Activated T-helper 9 cell treated with anti-CD3 and anti-CD28 coated beads, Interleukin-2, amount 50 U/mL, for 16 hours (primary cell): Measurements from ENCODE around the gene RO60.

Experiments used
- DNase-seq: peaks from one replicate; pipeline ENCODE4 v3.0.0-alpha.2; 2020; ENCODE audit warnings: low read depth

RO60 gene

DNA sequence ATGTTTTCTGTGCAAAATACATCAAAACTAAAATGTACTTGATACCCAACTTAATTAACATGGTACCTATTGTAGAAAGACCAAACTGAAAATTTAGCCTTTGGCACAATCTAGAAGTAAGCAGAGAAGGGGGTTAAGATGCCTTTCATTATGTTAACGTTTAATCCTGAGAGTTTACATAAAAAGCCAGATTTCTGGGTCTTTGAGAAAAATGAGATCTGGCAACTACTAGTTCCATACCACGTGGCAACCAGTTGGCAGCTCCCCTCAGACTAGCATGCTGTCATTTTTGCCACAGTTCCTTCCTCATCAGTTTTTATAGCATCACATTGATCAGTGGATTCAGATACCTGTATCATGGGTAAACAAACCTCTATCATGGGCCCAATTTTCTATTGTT lies 1.5 kb downstream of the RO60 start:
- no peak for DNase-seq

- DNase-seq, result no peak
These were observed 3.5 kb downstream of the RO60 start for GRCh38 chr1:193062698-193063463.

GRCh38 chr1:193065954-193066353 lies 6.5 kb downstream of the RO60 start:
- DNase-seq, result no peak

DNA sequence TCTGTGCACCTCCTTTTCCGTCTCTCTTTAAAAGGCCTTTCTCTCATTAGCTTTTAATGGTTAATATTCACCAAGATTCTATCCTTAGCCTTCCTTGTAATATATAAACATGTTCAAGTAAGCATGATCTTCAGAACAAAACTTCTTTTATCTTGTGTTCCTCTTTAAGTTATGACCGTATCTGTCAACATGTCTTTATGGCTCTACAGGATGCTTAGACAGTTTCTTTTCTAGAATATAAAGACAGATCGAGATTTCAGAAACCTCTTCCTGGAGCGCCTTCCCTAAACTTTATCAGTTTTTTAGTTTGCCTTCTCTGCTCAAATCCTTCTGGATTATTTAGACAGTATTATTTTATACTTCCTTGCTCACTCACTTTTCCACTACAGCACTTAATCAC lies 7.2 kb downstream of the RO60 start:
- no peak for DNase-seq

DNA sequence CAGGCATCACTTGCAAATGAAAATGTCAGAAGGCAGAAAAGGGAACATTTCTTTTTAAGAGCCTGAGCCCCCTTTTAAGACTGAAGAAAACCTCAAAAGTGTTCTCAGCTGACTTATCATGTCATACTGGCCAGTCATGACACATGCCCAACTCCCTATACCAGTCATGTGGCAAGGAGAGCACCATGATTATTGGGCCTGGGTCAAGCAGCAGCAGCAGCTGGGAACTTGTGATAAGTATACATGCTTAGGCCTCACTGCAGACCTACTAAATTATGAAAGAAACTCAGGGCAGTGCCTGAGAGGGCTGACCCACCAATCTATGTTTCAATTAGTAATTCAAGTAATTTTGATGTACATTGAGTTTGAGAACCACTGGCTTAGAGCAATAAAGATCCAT lies 8.6 kb downstream of the RO60 start:
- DNase-seq, result no peak

- no peak for DNase-seq
These were observed 10.5 kb downstream of the RO60 start for GRCh38 chr1:193069748-193070385.

GRCh38 chr1:193070386-193070753 lies 11.0 kb downstream of the RO60 start:
- no peak for DNase-seq

DNA sequence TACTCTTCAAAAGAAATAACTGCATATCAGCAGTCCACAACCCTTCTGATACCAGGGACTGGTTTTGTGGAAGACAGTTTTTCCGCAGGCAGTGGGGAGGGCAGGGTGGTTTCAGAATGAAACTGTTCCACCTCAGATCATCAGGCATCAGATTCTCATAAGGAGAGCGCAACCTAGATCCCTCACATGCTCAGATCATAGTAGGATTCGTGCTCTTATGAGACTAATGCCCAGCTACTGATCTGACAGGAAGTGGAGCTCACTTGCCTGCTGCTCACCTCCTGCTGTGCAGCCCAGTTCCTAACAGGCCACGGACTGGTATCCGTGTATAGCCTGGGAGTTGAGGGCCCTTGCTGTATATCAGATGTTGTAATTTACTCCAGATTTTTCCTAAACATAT lies 11.5 kb downstream of the RO60 start:
- no peak for DNase-seq

GRCh38 chr1:193077991-193078390 lies 18.6 kb downstream of the RO60 start:
- DNase-seq, result no peak

DNA sequence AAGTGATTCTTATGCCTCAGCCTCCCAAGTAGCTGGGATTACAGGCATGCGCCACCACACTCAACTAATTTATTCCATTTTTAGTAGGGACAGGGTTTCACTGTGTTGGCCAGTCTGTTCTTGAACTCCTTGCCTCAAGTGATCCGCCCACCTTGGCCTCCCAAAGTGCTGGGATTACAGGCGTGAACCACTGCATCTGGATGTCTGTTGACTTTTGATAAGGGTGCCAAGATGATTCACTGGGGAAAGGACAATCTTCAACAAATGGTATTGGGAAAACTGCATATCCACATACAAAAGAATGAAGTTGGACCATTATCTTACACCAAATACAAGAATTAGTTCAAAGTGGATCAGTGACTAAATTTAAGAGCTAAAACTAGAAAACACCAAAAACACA lies 19.8 kb downstream of the RO60 start:
- no peak for DNase-seq

DNA sequence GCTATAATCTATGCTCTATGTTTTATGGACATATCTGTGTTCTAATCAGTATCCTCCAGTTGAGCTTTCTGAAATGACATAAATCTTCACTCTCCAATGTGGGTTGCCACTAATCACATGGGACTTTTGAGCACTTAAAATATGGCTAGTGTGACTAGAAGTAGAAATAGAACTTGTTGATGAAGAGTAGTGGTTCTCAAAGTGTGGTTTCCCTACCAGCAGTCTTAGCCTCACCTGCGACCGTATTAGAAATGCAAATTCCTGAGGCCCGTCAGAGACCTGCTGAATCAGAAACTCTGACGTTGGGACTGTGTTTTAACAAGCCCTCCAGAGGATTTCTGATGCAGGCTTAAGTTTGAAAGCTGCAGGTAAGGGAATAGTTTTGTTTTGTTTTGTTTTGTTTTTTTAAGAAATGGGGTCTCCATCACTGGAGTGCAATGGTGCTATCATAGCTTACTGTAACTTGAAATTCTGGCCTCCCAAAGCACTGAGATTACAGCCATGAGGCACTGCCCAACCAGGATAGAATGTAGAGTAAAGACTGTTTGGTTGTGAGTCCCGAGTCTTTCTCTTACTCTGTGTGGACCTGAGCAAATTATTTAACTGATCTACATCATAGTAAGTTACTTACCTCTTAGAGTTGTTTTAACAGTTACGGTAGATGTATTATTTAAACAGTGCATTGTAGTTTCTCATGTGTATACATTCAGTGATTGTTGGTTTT lies 24.1 kb downstream of the RO60 start:
- DNase-seq, result no peak

DNA sequence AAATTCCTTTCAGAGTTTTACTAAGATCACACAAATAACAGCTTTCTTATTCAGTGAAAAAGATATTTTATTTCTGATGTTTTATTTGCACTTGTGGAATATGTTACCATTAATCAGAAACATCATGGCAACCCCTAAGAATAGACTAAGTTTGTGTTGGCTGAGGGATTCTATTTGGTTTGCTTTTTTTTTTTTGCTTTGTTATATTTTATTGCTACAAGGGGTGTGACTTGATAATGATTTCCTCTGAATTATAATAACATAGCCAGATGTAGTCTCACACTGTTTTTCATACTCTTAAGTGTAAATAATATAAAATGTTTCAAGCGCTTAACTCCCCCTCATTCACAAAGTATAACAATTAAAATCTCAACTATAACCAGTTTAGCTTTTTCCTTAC lies 25.9 kb downstream of the RO60 start:
- DNase-seq, result no peak

GRCh38 chr1:193086342-193086741 lies 26.9 kb downstream of the RO60 start:
- DNase-seq, result no peak

DNA sequence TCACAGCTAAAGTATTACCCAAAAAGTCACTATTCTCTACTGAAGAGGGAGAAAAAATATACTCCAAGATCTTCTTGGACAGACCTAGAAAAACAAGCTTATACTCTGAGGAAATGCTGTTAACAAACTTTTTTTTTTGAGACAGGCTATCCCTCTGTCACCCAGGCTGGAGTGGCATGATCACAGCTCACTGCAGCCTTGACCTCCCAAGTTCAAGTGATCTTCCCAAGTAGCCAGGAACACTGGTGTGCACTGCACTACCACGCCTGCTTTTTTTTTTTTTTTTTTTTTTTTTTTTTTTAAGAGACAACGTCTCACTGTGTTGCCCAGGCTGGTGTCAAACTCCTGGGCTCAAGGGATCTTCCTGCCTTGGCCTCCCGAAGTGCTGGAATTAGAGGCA lies 28.5 kb downstream of the RO60 start:
- DNase-seq, result no peak

DNA sequence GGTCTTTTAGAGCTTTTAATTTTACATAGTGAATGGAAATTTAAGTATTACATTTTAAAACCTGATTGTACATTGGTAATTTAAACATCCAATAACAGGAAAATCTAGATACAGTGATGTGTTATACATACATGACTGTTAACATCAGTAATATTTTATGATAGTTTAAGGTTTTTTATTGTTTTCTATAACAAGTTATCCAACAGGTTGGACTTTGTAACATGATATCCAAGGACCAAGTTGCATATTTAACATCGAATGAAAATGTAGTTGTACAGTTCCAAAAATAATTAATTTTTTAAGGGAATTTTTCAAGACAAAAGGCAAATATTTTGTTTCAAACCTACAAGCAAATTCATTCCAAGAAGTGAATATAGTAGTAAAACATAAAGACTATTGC lies 31.5 kb downstream of the RO60 start:
- no peak for DNase-seq

DNA sequence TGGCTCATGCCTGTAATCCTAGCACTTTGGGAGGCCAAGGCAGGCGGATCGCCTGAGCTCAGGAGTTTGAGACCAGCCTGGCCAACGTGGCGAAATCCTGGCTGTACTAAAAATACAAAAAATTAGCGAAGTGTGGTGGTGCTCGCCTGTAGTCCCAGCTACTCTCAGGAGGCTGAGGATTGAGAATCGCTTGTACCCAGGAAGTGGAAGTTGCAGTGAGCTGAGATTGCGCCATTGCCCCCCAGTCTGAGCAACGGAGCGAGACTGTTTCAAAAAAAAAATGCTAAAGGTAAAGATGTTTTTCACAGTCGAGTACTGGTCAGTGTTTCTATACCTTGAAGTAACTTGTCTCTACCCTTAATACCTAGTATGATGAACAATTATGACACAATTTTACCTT lies 34.7 kb downstream of the RO60 start:
- no peak for DNase-seq

GRCh38 chr1:193102662-193103061 lies 43.2 kb downstream of the RO60 start:
- no peak for DNase-seq

- no peak for DNase-seq
These were observed 44.5 kb downstream of the RO60 start for GRCh38 chr1:193103759-193104501.

- DNase-seq, result no peak
These were observed 45.1 kb downstream of the RO60 start for GRCh38 chr1:193104502-193104906.

DNA sequence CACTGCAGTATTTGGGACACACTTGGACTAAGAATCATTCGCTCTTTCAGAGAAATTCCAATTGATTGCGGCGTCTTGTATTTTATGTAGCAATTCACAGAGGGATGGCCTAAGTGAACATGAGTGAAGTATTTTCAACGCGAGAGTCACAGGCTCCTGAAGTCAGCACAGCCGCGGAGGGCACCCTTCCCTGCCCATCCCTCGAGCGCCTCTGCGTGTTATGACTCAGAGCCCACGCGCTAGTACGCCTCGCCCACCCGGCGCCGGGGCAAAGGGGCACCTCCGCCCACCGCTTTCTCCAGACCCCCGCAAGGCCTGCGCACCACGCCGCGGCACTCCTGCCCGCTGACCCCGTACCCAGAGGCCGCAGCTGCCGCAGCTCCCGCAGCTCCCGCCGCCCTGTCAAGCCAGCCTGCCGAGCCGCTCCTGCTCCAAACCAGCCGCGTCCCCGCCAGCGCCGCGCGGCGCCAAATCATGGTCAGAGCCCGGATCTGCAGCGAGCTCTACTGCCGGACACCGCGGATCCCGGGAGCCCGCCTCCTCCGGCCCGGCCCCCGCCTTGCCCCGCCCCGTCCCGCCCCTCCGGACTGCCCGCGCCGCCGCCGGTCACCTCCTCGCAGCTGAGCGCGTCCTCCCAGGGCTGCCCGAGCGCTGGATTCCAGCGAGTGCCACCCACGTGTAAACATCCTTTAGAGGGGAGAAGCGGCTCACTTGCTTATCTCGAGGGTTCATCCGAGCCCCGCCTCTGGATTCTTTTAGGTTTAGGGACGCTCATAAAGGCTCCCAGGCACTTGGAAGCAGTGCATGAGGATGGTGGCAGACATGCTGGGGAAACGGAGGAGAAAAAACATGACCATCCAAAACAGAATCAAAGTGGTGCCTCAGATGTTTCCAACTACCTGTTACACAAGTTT lies 45.8 kb downstream of the RO60 start, which contains the start of gene GLRX2:
GLRX2 (minus strand) TSS at position 508 of the 914 bp plus-strand sequence; CDS start at position 476, 32 bp downstream.
- DNase-seq, result peak; percentile 51

- no peak for DNase-seq
These were observed 46.4 kb downstream of the RO60 start for GRCh38 chr1:193105821-193106177.
